ENCODE measurements around the gene ZNF24. TPM values are rescaled to one million over a fixed set of nuclear protein-coding genes. Genes with fewer than 3 reads are reported as not detected.

ZNF24 gene
- polyA plus RNA-seq, result 10 to 100 TPM in 1 of 2 donors, 1 to 10 TPM in 1; 9.6 to 10.1 TPM

DNA sequence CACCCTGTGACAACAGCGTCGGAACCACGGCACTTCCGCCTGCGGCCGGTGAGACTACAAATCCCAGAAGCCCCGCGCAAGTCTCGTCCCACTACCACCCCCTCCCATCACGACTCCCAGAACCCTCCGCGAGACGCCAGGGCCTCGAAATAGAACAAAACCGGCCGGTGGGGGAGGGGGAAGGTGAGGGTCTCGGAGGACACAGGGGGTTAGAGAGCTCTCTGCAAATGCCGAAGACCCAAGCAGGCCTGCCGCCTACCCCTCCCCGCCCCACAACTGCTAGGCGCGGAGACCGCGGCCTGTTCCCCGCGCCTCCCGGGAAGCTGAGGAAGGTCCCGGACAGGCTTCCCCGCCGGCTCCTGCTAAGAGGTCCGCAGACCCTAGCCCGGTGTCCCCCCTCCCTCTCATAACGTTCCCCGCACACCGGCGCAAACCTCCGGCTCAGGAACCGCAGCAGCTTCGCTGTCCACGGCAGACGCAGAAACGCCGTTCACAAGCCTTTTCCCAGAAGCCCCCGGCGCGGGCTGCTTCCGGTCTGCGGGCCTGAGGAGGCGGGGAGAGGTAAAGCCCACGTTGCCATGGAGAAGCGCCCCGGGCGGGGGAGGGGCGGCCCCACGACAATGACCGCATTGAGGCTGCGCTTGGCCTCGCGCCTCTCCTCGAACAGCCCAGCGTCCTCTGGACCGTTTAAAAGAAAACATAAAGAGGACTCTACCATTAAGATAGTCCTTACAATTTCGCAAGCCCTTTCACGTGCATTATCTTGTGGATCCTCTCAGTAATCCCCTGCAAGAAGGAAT is at the start of gene ZNF24:
Gene ZNF24 (minus strand): TSS at position 485 of the 800 bp plus-strand sequence. CDS start 3,770 bp downstream, outside the sequence.
- Histone ChIP-seq H3K36me3 (ENCODE audit: control insufficient read depth in 2 of 2, insufficient read depth in 2 of 2, low read length in 1 of 2) (peaks cover 7 to 9% of the 10 kb centered on the region in 2 donors), H3K27me3 (ENCODE audit: control insufficient read depth in 1 of 2, insufficient read depth in 2 of 2, low read length in 2 of 2) (no peaks in the 10 kb centered on the region), H3K27ac (ENCODE audit: low read depth in 2 of 2, low read length in 1 of 2) (peak within 1 kb of the TSS; percentile 98 to 99), H3K4me1 (ENCODE audit: control insufficient read depth in 2 of 2, insufficient read depth in 2 of 2, low read length in 1 of 2) (no peaks in the 10 kb centered on the region), H3K9me3 (ENCODE audit: control insufficient read depth in 2 of 2, insufficient read depth in 1 of 2, low read depth in 1 of 2, low read length in 1 of 2) (no peaks in the 10 kb centered on the region), H3K4me3 (ENCODE audit: low read depth in 1 of 2, low read length in 2 of 2) (peak within 1 kb of the TSS; percentile 97)
- WGBS, 2 donors, result 0 to 1% methylated on average over 55 to 64 of the region's 64 CpGs

DNA sequence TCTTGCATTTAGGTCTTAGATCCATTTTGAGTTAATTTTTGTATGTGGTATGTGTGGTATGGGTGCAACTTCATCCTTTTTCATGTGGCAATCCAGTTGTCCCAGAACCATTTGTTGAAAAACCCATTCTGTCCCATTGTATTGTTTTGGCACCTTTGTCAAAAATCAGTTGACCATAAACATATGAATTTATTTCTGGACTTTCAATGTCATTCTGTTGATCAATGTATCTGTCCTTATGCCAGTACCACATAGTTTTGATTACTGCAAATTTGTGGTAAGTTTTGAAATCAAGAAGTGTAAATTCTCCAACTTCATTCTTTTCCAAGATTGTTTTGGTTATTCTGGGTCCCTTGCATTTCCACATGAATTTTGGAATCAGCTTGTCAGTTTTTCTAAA is 49.5 kb upstream of the ZNF24 start:
- H3K4me1 ChIP-seq (ENCODE audit: control insufficient read depth in 2 of 2, insufficient read depth in 2 of 2, low read length in 1 of 2), result no peaks in the 10 kb centered on the region
- H3K4me3 ChIP-seq (ENCODE audit: low read depth in 1 of 2, low read length in 2 of 2), result no peak overlapping the region
- H3K36me3 ChIP-seq (ENCODE audit: control insufficient read depth in 2 of 2, insufficient read depth in 2 of 2, low read length in 1 of 2), result no peaks in the 10 kb centered on the region
- no peaks in the 10 kb centered on the region for H3K9me3 ChIP-seq (ENCODE audit: control insufficient read depth in 2 of 2, insufficient read depth in 1 of 2, low read depth in 1 of 2, low read length in 1 of 2)
- H3K27ac ChIP-seq (ENCODE audit: low read depth in 2 of 2, low read length in 1 of 2), result no peak overlapping the region
- H3K27me3 ChIP-seq (ENCODE audit: control insufficient read depth in 1 of 2, insufficient read depth in 2 of 2, low read length in 2 of 2), result no peaks in the 10 kb centered on the region

DNA sequence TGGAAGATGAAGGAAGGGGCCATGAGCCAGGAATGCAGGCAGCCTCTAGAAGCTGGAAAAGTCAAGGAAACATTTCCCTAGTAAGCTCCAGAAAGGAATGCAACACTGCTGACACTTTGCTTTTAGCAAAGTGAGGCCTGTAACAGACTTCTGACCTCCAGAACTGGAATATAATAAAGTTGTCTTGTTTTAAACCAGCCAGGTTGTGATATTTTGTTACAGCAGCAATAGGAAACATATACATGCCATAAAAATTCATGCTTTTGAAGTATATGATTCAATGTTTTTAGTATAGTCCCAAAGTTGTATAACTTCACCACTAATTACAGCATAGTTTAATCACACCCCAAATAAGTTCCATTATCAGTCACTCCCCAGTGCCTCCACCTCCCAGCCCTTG is 48.2 kb upstream of the ZNF24 start:
- Histone ChIP-seq H3K27me3 (ENCODE audit: control insufficient read depth in 1 of 2, insufficient read depth in 2 of 2, low read length in 2 of 2) (no peaks in the 10 kb centered on the region), H3K4me1 (ENCODE audit: control insufficient read depth in 2 of 2, insufficient read depth in 2 of 2, low read length in 1 of 2) (no peaks in the 10 kb centered on the region), H3K9me3 (ENCODE audit: control insufficient read depth in 2 of 2, insufficient read depth in 1 of 2, low read depth in 1 of 2, low read length in 1 of 2) (no peaks in the 10 kb centered on the region), H3K4me3 (ENCODE audit: low read depth in 1 of 2, low read length in 2 of 2) (no peak overlapping the region), H3K27ac (ENCODE audit: low read depth in 2 of 2, low read length in 1 of 2) (no peak overlapping the region), H3K36me3 (ENCODE audit: control insufficient read depth in 2 of 2, insufficient read depth in 2 of 2, low read length in 1 of 2) (no peaks in the 10 kb centered on the region)

DNA sequence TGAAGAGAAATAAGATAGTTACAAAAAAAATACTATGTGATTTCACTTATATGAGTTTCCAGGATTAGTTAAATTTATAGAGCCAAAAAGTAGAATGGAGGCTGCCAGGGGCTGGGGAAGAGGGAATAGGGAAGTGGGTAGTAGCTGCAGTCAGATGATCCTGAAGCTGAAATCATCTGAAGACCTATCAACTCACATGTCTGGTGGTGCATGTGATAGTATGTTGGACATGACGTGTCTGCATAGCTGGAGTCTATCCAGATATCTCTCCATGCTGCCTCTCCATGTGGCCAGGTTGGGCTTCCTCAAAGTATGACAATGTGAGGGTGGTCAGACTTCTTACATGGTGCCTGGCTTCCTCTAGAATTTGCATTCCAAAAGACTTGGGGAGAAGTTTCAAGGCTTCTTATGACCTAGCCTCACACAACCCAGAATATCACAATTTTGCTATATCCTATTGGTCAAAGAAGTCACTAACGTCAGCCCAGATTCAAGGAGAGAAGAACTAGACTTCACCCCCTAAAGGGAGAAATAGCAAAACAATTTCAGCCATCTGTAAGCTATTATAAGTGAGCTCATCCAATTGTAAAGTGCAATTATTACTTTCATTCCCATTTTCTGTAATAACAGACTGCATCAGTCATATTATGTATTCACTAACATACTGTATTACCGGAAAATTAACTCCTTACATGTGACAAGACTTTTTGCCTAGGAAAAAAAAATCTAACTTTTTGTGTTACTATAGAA is 46.9 kb upstream of the ZNF24 start:
- WGBS, 2 donors, result 26 to 57% methylated on average over 3 of the region's 3 CpGs
- no peak overlapping the region for H3K4me3 ChIP-seq (ENCODE audit: low read depth in 1 of 2, low read length in 2 of 2)
- no peaks in the 10 kb centered on the region for H3K27me3 ChIP-seq (ENCODE audit: control insufficient read depth in 1 of 2, insufficient read depth in 2 of 2, low read length in 2 of 2)
- no peak overlapping the region for H3K27ac ChIP-seq (ENCODE audit: low read depth in 2 of 2, low read length in 1 of 2)
- H3K36me3 ChIP-seq (ENCODE audit: control insufficient read depth in 2 of 2, insufficient read depth in 2 of 2, low read length in 1 of 2), result no peaks in the 10 kb centered on the region
- H3K4me1 ChIP-seq (ENCODE audit: control insufficient read depth in 2 of 2, insufficient read depth in 2 of 2, low read length in 1 of 2), result peaks cover 0 to 2% of the 10 kb centered on the region in 2 donors
- H3K9me3 ChIP-seq (ENCODE audit: control insufficient read depth in 2 of 2, insufficient read depth in 1 of 2, low read depth in 1 of 2, low read length in 1 of 2), result no peaks in the 10 kb centered on the region

DNA sequence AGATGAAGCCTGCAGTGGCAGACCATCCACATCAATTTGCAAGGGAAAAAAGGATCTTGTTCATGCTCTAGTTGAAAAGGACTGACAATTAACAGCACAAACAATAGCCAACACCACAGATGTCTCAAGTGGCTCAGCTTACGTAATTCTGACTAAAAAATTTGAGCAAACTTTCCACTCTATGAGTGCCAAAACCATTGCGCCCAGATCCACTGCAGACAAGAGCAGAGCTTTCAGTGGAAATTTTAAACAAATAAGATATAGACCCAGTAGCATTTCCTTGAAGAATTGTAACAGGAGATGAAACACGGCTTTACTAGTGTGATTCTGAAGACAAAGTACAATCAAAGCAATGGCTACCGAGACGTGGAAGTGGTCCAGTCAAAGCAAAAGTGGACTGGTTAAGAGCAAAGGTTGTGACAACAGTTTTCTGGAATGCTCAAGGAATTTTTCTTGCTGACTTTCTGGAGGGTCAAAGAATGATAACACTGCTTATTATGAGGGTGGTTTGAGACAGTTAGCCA is 44.9 kb upstream of the ZNF24 start:
- Histone ChIP-seq H3K4me3 (ENCODE audit: low read depth in 1 of 2, low read length in 2 of 2) (no peak overlapping the region), H3K27ac (ENCODE audit: low read depth in 2 of 2, low read length in 1 of 2) (no peak overlapping the region), H3K4me1 (ENCODE audit: control insufficient read depth in 2 of 2, insufficient read depth in 2 of 2, low read length in 1 of 2) (peaks cover 0 to 2% of the 10 kb centered on the region in 2 donors), H3K27me3 (ENCODE audit: control insufficient read depth in 1 of 2, insufficient read depth in 2 of 2, low read length in 2 of 2) (no peaks in the 10 kb centered on the region), H3K9me3 (ENCODE audit: control insufficient read depth in 2 of 2, insufficient read depth in 1 of 2, low read depth in 1 of 2, low read length in 1 of 2) (no peaks in the 10 kb centered on the region), H3K36me3 (ENCODE audit: control insufficient read depth in 2 of 2, insufficient read depth in 2 of 2, low read length in 1 of 2) (no peaks in the 10 kb centered on the region)
- 18 to 36% methylated on average over 5 of the region's 5 CpGs for WGBS, 2 donors

DNA sequence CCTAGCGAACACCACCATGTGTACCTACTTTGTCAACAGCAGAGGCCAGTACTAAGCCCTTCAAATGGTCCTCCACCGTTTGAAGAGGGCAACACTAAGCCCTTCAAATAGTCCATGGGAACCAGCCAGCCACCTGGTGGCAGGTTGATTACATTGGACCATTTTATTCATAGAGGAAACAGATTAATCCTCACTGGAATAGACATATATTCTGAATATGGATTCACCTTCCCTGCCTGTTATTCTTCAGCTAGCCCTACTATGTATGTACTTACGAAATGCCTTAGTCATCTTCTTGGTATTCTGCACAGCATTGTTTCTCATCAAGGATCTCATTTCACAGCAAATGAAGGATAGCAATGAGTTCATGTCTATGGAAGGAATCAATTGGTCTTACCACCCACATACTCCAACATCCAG is 42.9 kb upstream of the ZNF24 start:
- no peaks in the 10 kb centered on the region for H3K9me3 ChIP-seq (ENCODE audit: control insufficient read depth in 2 of 2, insufficient read depth in 1 of 2, low read depth in 1 of 2, low read length in 1 of 2)
- H3K27me3 ChIP-seq (ENCODE audit: control insufficient read depth in 1 of 2, insufficient read depth in 2 of 2, low read length in 2 of 2), result no peaks in the 10 kb centered on the region
- H3K36me3 ChIP-seq (ENCODE audit: control insufficient read depth in 2 of 2, insufficient read depth in 2 of 2, low read length in 1 of 2), result no peaks in the 10 kb centered on the region
- peaks cover 0 to 2% of the 10 kb centered on the region in 2 donors for H3K4me1 ChIP-seq (ENCODE audit: control insufficient read depth in 2 of 2, insufficient read depth in 2 of 2, low read length in 1 of 2)
- H3K4me3 ChIP-seq (ENCODE audit: low read depth in 1 of 2, low read length in 2 of 2), result no peak overlapping the region
- 56 to 62% methylated on average over 3 of the region's 3 CpGs for WGBS, 2 donors
- no peak overlapping the region for H3K27ac ChIP-seq (ENCODE audit: low read depth in 2 of 2, low read length in 1 of 2)

DNA sequence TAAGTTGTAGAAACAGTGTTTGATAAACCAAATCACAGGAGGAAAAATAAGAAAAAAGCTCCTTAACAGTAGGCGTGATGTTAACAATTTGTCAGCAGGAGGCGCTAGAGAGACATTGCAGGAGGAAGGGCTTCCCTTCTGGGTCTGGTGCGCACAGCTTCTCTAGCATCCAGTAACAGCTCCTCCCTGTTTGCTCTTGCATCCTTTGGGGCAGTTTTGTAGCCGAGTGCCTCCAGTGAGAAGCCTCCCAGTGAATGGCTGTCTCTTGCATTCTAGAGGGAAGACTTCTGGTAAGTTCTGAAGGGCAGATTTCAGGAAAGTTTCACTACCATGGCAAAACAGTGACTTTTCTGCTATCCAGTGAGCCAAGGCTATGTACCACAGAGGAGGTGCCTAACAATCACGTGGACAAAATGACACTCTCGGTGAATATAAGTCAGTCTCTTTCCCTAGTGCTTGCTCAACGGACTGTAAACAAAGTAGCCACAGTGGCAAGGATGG is 42.4 kb upstream of the ZNF24 start:
- Histone ChIP-seq H3K27me3 (ENCODE audit: control insufficient read depth in 1 of 2, insufficient read depth in 2 of 2, low read length in 2 of 2) (no peaks in the 10 kb centered on the region), H3K9me3 (ENCODE audit: control insufficient read depth in 2 of 2, insufficient read depth in 1 of 2, low read depth in 1 of 2, low read length in 1 of 2) (no peaks in the 10 kb centered on the region), H3K27ac (ENCODE audit: low read depth in 2 of 2, low read length in 1 of 2) (no peak overlapping the region), H3K4me3 (ENCODE audit: low read depth in 1 of 2, low read length in 2 of 2) (no peak overlapping the region), H3K4me1 (ENCODE audit: control insufficient read depth in 2 of 2, insufficient read depth in 2 of 2, low read length in 1 of 2) (peaks cover 0 to 2% of the 10 kb centered on the region in 2 donors), H3K36me3 (ENCODE audit: control insufficient read depth in 2 of 2, insufficient read depth in 2 of 2, low read length in 1 of 2) (no peaks in the 10 kb centered on the region)
- 15 to 20% methylated on average over 7 of the region's 7 CpGs for WGBS, 2 donors

DNA sequence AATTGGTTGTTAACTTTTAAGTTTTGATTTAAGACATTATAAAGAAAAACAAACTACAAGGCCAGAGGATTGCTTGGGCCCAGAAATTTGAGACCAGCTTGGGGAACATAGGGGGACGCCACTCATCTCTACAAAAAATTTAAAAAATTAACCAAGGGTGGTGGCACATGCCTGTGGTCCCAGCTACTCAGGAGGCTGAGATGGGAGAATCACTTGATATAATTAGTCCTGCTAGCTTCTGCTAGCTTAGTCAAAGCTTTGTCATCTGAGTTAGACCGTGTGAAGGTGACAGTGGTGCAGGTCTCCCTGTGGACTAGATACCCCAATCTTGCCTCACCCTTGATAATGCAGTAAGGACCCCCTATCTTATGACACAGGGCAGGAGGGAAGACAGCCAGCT is 38.9 kb upstream of the ZNF24 start:
- Histone ChIP-seq H3K4me1 (ENCODE audit: control insufficient read depth in 2 of 2, insufficient read depth in 2 of 2, low read length in 1 of 2) (peaks cover 0 to 2% of the 10 kb centered on the region in 2 donors), H3K4me3 (ENCODE audit: low read depth in 1 of 2, low read length in 2 of 2) (no peak overlapping the region), H3K36me3 (ENCODE audit: control insufficient read depth in 2 of 2, insufficient read depth in 2 of 2, low read length in 1 of 2) (no peaks in the 10 kb centered on the region), H3K27me3 (ENCODE audit: control insufficient read depth in 1 of 2, insufficient read depth in 2 of 2, low read length in 2 of 2) (no peaks in the 10 kb centered on the region), H3K27ac (ENCODE audit: low read depth in 2 of 2, low read length in 1 of 2) (no peak overlapping the region), H3K9me3 (ENCODE audit: control insufficient read depth in 2 of 2, insufficient read depth in 1 of 2, low read depth in 1 of 2, low read length in 1 of 2) (no peaks in the 10 kb centered on the region)
- 75 to 87% methylated on average over 2 of the region's 2 CpGs for WGBS, 2 donors

DNA sequence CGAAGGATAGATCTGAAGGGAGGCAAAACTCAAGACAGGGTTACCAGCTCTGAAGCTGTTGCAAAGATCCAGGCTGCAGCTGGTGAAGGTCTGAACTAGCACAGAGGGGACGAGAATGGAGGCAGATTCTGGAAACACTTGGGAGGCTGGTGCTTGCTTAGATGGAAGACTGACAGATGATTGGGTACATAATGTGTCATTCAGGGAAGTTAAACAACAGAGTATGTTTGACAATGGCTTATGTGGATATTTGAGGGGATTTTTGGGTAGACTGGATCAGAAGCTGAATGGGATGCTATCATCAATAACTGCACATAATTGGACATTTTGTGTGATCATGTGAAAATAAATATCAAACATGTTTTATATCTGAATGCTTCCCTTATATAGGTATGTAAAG is 35.2 kb upstream of the ZNF24 start:
- 76% methylated on average over 2 of the region's 2 CpGs for WGBS, 2 donors
- peaks cover 2% of the 10 kb centered on the region in 2 donors for H3K4me1 ChIP-seq (ENCODE audit: control insufficient read depth in 2 of 2, insufficient read depth in 2 of 2, low read length in 1 of 2)
- H3K36me3 ChIP-seq (ENCODE audit: control insufficient read depth in 2 of 2, insufficient read depth in 2 of 2, low read length in 1 of 2), result no peaks in the 10 kb centered on the region
- no peak overlapping the region for H3K4me3 ChIP-seq (ENCODE audit: low read depth in 1 of 2, low read length in 2 of 2)
- no peaks in the 10 kb centered on the region for H3K27me3 ChIP-seq (ENCODE audit: control insufficient read depth in 1 of 2, insufficient read depth in 2 of 2, low read length in 2 of 2)
- H3K27ac ChIP-seq (ENCODE audit: low read depth in 2 of 2, low read length in 1 of 2), result no peak overlapping the region
- H3K9me3 ChIP-seq (ENCODE audit: control insufficient read depth in 2 of 2, insufficient read depth in 1 of 2, low read depth in 1 of 2, low read length in 1 of 2), result no peaks in the 10 kb centered on the region

Measured in esophagus (tissue), 2 donors.